ENCODE data around the gene CD47.
A peak's percentile ranks its signal among the peaks of the same experiment; 100 is the strongest.

The CD47 gene

DNA sequence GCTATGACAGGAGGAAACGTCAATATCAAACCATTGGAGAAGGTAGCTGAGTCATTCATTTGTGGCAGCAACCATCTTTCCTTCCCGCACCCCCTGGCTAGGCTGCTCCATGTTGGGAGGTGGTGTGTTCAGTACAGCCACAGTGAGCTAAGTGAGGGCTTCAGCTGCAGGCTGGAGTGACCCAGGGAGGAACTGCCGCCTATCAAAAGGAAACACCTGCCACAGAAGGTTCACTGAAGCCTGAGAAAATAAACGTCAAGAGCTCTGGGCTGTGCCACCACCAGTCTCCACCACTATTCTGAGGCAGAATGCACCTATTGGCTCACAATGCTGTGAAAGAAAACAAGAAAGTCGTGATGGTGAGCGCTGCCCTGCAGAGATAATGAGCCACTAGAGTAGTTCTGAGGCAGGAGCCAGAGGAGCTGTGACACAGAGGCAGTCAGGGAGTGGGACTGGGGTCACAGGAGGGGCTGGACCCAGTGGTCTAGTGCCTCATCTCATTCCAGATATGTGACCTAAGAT is 34.8 kb upstream of the CD47 start:
- DNase-seq (ENCODE audit: low read depth in 1 of 2, low spot score in 1 of 2) = no peak
- TF ChIP-seq JUND (IDR thresholded peaks at IDR 0.05; ENCODE audit: low read depth) = no peak
- in situ Hi-C loops (cut with HindIII; ENCODE audit: low pct_unique_long_range_greater_than_20kb, low sequenced_read_pairs) = no loop called here

DNA sequence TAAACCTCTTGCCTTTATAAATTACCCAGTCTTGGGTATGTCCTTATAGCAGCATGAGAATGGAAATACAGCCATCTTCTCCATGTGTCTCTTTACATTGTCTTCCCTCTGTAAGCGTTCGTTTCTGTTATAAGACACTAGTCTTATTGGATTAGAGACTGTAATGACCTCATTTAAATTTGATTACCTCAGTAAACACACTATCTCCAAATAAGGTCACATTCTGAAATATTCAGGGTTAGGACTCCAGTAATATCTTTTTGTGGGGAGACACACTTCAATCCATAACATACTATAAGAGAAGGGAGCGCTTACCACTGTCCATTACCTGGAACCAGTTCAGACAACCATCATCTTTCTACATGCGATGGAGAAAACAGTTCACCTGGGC is 34.3 kb upstream of the CD47 start:
- no peak for DNase-seq (ENCODE audit: low read depth in 1 of 2, low spot score in 1 of 2)
- in situ Hi-C loops (cut with HindIII; ENCODE audit: low pct_unique_long_range_greater_than_20kb, low sequenced_read_pairs) = no loop called here
- TF ChIP-seq JUND (IDR thresholded peaks at IDR 0.05; ENCODE audit: low read depth) = no peak

DNA sequence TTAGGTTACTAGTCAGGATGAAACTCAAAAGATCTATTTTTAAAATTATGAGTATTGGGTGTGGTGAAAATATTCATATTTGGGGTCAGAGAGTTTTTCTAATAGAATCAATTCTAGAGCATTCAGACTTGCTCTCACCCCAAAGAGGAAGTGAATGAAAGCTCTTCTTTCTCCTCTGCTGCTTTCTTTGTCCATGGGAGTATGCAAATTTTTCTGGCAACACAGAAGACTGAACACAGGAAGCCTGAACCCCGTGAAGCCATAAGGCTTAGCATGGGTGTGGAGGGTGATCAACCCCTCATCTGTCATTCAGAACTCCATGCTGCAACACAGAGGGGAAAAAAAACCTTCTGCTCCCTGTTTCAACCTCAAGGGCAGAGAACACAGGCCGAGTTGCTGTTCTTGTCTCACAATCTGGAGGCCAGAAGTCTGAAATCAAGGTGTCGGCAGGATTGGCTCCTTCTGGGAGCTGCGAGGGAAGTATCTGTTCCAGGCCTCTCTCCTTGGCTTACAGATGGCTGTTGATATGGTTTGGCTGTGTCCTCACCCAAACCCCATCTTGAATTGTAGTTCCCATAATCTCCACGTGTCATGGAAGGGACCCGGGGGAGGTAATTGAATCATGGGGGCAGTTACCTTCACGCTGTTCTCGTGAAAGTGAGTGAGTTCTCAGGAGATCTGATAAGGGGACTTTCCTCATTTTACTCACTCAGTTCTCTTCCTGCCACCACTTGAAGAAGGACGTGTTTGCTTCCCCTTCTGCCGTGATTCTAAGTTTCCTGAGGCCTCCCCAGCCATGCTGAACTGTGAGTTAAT is 33.7 kb upstream of the CD47 start:
- TF ChIP-seq JUND (IDR thresholded peaks at IDR 0.05; ENCODE audit: low read depth) = no peak
- in situ Hi-C loops (cut with HindIII; ENCODE audit: low pct_unique_long_range_greater_than_20kb, low sequenced_read_pairs) = no loop called here
- no peak for DNase-seq (ENCODE audit: low read depth in 1 of 2, low spot score in 1 of 2)

DNA sequence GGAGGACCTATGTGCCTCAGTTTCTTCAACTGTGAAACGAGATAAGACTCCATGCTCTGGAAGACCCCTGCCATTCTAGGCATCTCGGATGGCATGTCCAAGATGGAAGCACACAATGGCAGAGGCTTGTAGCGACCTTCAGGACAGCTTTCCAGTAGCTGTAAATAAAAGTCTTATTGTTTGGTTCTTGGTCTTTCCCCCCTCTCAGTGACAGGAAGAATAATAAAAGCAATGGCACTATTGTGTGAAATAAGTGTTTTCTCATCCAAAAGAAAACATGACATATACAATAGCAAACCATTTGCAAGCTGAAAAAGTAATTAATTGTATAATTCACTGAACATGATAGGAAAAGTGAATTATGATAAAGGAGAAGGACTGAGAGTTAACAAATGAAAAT is 32.5 kb upstream of the CD47 start:
- TF ChIP-seq JUND (IDR thresholded peaks at IDR 0.05; ENCODE audit: low read depth) = no peak
- no peak for DNase-seq (ENCODE audit: low read depth in 1 of 2, low spot score in 1 of 2)
- in situ Hi-C loops (cut with HindIII; ENCODE audit: low pct_unique_long_range_greater_than_20kb, low sequenced_read_pairs) = no loop called here

DNA sequence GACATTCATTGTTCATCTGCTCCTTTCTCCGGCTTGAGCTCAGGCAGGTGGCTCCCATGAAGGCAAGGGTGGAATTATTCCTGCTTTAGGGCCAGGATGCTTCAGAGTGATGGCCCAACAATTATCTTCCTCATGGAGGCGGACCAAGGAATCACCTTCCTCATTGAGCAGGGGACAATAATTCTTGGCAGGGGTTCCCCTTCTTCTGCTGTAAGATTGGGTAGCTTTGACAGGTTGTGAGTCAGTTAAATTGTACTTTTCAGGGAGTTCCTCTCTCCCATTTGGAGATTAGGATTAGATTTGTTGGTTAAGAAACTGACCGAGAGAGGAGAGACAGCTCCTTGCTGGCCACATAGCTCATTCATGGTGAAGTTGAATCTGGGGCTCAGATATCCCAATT is 31.4 kb upstream of the CD47 start:
- TF ChIP-seq JUND (IDR thresholded peaks at IDR 0.05; ENCODE audit: low read depth) = no peak
- DNase-seq (ENCODE audit: low read depth in 1 of 2, low spot score in 1 of 2) = no peak
- in situ Hi-C loops (cut with HindIII; ENCODE audit: low pct_unique_long_range_greater_than_20kb, low sequenced_read_pairs) = no loop called here

DNA sequence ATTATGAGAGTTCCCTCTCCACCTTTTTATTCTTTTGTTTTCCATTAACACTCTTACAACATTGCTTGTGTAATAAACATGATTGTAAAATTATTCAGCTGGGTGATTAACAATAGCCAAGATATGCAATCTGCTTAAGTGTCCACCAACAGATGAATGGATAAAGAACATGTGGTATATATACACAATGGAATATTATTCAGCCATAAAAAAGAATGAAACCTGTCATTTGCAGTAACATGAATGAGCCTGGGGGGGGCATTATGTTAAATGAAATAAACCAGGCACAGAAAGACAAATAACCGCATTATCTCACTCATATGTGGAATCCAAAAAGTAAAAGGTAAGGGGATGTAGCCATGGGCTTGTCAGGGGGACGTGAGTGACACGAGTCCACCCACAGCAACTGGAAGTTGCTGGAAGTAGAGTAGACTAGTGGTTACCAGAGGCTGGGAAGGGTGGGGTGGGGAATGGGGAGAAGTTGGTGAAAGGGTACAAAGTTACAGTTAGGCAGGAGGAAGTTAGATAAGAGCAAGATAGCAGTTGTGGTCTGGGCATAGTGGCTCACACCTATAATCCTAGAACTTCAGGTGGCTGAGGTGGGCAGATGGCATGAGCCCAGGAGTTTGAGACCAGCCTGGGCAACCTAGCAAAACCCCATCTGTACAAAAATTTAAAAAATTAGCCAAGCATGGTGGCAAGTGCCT is 28.7 kb upstream of the CD47 start:
- no peak for DNase-seq (ENCODE audit: low read depth in 1 of 2, low spot score in 1 of 2)
- in situ Hi-C loops (cut with HindIII; ENCODE audit: low pct_unique_long_range_greater_than_20kb, low sequenced_read_pairs) = no loop called here
- no peak for TF ChIP-seq JUND (IDR thresholded peaks at IDR 0.05; ENCODE audit: low read depth)

DNA sequence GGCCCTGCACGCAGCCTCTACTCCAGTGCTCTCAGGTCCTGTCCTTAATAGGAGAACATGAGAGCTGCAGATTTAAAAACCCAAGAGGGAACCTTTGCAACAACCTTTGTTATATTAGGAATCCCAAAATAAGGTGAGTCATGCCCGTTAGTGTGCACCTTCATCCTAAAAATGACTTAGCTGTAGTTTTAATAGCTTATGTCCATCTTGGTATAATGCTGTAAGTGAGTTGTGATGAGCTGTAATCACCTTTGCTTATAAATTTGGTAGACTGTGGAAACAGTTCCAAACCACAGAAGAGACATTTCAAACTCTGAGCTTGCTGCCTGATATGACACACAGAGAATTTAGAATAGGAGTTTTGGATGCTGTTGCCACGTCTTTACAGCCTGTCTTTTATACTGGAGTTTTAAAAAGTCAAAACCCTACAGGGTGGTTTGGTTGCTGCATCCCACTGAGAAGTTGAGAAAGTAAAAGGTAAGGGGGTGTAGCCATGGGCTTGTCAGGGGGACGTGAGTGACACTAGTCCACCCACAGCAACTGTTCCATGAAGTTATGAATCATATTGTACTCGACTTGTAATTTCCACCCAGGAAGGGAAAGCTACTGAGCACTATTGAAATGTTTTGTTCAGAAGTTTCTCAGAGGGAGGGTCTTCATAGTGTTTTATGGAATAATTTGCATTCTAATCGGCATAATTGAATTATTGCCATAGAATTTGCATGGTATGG is 27.4 kb upstream of the CD47 start:
- TF ChIP-seq JUND (IDR thresholded peaks at IDR 0.05; ENCODE audit: low read depth) = no peak
- no peak for DNase-seq (ENCODE audit: low read depth in 1 of 2, low spot score in 1 of 2)
- in situ Hi-C loops (cut with HindIII; ENCODE audit: low pct_unique_long_range_greater_than_20kb, low sequenced_read_pairs) = no loop called here

DNA sequence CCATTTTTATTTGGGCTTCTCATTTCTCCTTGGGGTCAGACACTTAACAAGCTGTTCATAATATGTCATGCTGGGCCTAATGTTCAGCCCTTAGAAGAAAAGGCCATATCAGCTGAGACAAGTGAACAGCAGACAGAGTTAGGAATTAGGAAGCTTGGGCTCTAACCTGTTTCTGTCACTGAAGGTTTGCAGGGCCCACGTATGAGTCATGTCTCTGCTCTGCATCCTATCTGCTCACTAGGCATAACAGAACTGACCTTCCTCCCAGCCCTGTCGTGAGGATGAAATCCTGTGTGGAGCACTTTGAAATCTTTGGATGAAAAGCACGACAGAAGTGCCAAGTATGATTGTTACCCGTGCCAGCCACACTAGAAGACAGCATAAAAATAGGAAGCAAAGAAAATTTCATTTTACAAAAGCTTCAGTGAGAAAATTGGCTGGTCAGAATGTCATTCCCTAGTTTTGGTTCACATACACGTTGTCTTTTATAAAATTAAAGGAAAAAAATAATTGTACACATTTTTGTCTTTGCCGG is 26.5 kb upstream of the CD47 start:
- no peak for DNase-seq (ENCODE audit: low read depth in 1 of 2, low spot score in 1 of 2)
- no peak for TF ChIP-seq JUND (IDR thresholded peaks at IDR 0.05; ENCODE audit: low read depth)
- in situ Hi-C loops (cut with HindIII; ENCODE audit: low pct_unique_long_range_greater_than_20kb, low sequenced_read_pairs) = no loop called here

DNA sequence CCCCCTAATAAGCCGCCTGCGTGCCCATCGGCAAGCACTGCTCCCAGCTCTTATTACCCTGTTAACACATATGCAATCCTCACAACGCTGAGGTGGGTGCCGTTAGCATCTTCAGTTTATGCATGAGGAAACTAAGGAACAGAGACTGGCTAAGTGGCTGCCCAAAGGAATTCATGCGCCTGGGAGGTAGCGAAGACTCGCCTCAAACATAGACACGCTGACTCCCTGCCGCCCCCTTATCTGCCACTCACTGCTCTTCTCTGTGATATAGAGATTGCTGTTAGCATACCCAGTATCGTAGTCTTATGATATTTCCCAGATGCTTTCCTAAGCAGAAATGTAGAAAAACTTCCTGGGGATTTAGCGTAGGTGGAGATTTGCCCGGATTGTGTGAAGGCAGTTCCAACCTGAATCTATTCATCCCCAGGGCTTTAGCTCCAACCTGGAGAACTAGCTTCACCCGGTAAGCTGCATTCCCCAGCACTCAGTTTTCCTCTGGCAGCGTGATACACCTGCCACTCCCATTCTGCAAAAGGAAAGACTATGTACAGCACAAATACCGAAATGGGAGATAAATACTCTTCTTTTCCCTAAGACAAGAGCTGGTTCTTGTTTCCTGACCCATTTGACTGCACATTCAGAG is 23.7 kb upstream of the CD47 start:
- peak; percentile 30 to 81 for DNase-seq (ENCODE audit: low read depth in 1 of 2, low spot score in 1 of 2)
- TF ChIP-seq JUND (IDR thresholded peaks at IDR 0.05; ENCODE audit: low read depth) = no peak
- in situ Hi-C loops (cut with HindIII; ENCODE audit: low pct_unique_long_range_greater_than_20kb, low sequenced_read_pairs) = no loop called here

DNA sequence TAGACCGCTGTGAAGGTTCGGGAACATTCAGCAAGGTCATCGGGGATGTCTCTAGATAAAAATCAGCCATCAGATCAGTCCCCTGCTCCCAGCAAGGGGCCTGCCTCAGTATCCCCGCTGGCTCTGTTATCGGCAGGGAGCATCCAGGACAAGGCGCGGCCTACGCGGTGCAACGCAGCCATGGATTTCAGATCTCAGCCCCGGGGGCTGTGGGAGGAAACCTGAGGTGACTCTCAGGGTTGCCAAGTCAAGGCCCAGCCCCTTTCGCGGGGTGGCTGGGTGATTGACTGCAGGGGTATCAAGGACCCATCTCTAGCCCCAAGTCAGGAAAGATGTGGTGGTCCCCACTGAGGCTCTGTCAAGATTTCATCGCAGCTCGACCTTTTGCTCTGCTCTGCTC is 23.1 kb upstream of the CD47 start:
- DNase-seq (ENCODE audit: low read depth in 1 of 2, low spot score in 1 of 2) = no peak
- no peak for TF ChIP-seq JUND (IDR thresholded peaks at IDR 0.05; ENCODE audit: low read depth)
- in situ Hi-C loops (cut with HindIII; ENCODE audit: low pct_unique_long_range_greater_than_20kb, low sequenced_read_pairs) = no loop called here

DNA sequence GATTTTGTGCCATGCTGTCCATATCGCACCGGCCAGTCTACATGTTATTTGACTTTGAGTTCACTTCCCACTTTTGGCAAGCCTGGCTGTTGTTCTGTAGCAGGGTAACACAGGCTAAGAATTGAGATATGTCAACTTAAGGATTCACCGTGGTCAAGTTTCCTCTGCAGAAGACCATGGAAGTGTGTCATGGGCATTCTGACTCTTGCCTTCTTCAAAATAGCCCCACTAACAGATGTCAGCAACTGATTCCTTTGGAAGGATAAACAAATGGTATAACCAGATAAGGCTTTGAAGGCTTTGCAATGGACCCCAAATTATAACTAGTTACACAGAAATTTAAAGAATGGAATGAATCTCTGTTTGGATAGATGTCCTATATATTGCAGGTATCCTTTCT is 20.1 kb upstream of the CD47 start:
- TF ChIP-seq JUND (IDR thresholded peaks at IDR 0.05; ENCODE audit: low read depth) = no peak
- no peak for DNase-seq (ENCODE audit: low read depth in 1 of 2, low spot score in 1 of 2)
- in situ Hi-C loops (cut with HindIII; ENCODE audit: low pct_unique_long_range_greater_than_20kb, low sequenced_read_pairs) = no loop called here

DNA sequence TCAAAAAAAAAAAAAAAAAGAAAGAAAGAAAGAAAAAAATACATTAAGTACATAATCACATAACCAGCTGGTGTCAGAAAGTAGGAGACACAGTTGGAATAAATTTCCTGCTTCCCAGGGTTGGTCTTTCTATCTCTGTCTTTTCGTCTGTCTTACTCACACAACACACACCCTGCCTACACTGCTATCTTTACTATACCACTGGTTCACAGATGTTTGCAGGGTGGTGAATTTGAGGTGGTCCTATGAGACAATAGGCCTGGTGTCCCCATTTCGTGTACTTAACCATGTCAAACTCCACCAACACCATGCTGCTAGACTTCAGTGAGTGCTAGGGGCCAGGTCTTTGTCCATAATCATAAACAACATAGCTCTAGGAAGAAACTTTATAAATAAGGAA is 17.6 kb upstream of the CD47 start:
- in situ Hi-C loops (cut with HindIII; ENCODE audit: low pct_unique_long_range_greater_than_20kb, low sequenced_read_pairs) = no loop called here
- DNase-seq (ENCODE audit: low read depth in 1 of 2, low spot score in 1 of 2) = no peak
- TF ChIP-seq JUND (IDR thresholded peaks at IDR 0.05; ENCODE audit: low read depth) = no peak

All from T47D (cell line).